Measurements from ENCODE around the gene SSTR3. TPM values are rescaled to one million over a fixed set of nuclear protein-coding genes. Genes with fewer than 3 reads are reported as not detected.
"Not testable (repeated sequence)": the region's sequence is repeated elsewhere in the genome, so short reads cannot be mapped to it uniquely, and the experiment has no call there.

SSTR3 gene
- total RNA-seq (2014; rRNA removed; shearing (Covaris generic)): 0.21 TPM in 1 of 2 replicates, not detected in the other

GRCh38 chr22:37212174-37212906, at the start of gene SSTR3:
Gene SSTR3 (minus strand): TSS chr22:37212477. CDS start chr22:37207803, 4,674 bp downstream.
- H3K36me3 ChIP-seq (replicated peaks; ENCODE audit: control insufficient read depth, insufficient read depth, low read length): no peaks in the 10 kb centered on the region
- no peaks in the 10 kb centered on the region for H3K27me3 ChIP-seq (ENCODE audit: control insufficient read depth, insufficient read depth, low read length)
- peak; percentile 82 for DNase-seq
- H3K4me3 ChIP-seq (ENCODE audit: insufficient read depth, low read depth, low read length): no peak within 1 kb of the TSS; the same call in 1 of the 2 replicates

DNA sequence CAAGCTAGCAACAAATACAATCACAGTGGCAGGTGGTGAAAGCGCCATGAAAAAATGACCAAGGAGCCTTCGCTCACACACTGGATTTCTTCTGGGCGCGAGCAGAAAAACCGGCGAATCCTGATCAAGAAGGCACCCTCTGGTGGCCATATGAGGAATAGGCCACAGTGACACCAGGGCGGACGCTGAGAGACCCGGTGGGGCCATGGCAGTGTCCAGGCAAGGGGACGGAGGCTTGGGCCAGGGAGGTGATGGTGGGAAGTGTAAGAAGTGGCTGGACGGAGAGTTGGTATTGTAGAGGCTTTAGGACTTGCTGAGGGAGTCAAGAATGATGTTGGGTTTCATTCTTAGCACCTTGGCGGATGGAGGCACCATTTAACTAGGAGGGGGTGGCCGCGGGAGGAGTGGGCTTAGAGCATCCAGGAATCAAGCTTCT, 48.6 kb upstream of the SSTR3 start:
- peak; percentile 88 for DNase-seq
- H3K36me3 ChIP-seq (replicated peaks; ENCODE audit: control insufficient read depth, insufficient read depth, low read length): no peaks in the 10 kb centered on the region
- H3K27me3 ChIP-seq (ENCODE audit: control insufficient read depth, insufficient read depth, low read length): peaks cover 2% of the 10 kb centered on the region
- H3K4me3 ChIP-seq (ENCODE audit: insufficient read depth, low read depth, low read length): no peak overlapping the region

DNA sequence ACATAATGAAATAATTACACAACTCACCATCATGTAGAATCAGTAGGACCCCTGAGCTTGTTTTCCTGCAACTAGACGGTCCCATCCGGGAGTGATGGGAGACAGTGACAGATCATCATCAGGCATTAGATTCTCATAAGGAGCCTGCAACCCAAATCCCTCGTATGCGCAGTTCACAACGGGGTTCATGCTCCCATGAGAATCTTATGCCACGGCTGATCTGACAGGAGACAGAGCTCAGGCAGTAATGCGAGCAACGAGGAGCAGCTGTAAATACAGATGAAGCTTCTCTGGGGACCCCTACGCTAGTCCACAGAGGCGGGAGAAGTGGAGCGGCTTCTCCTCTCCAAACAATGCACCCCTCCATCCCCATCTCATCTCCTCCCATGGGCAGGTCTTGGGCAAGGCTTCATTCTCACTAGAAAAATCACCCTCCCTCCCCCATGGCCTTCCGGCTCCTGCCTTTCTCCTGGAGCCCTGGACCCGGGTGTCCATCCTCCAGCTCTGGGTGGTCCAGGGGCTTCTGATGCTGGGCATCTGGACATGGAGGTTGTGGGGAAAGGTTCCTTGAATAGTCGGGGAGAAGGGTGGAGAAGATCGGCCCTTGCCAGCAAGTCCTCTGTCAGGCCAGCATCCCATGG, 48.0 kb upstream of the SSTR3 start:
- no peak for DNase-seq

GRCh38 chr22:37259540-37260029, 47.3 kb upstream of the SSTR3 start:
- H3K4me3 ChIP-seq (ENCODE audit: insufficient read depth, low read depth, low read length): no peak overlapping the region
- H3K36me3 ChIP-seq (replicated peaks; ENCODE audit: control insufficient read depth, insufficient read depth, low read length): no peaks in the 10 kb centered on the region
- H3K27me3 ChIP-seq (ENCODE audit: control insufficient read depth, insufficient read depth, low read length): peaks cover 2% of the 10 kb centered on the region
- peak; percentile 67 for DNase-seq

More for the DNA sequence above, 48.0 kb upstream of the SSTR3 start:
- H3K4me3 ChIP-seq (ENCODE audit: insufficient read depth, low read depth, low read length): no peak overlapping the region
- no peaks in the 10 kb centered on the region for H3K36me3 ChIP-seq (replicated peaks; ENCODE audit: control insufficient read depth, insufficient read depth, low read length)
- H3K27me3 ChIP-seq (ENCODE audit: control insufficient read depth, insufficient read depth, low read length): peaks cover 2% of the 10 kb centered on the region

DNA sequence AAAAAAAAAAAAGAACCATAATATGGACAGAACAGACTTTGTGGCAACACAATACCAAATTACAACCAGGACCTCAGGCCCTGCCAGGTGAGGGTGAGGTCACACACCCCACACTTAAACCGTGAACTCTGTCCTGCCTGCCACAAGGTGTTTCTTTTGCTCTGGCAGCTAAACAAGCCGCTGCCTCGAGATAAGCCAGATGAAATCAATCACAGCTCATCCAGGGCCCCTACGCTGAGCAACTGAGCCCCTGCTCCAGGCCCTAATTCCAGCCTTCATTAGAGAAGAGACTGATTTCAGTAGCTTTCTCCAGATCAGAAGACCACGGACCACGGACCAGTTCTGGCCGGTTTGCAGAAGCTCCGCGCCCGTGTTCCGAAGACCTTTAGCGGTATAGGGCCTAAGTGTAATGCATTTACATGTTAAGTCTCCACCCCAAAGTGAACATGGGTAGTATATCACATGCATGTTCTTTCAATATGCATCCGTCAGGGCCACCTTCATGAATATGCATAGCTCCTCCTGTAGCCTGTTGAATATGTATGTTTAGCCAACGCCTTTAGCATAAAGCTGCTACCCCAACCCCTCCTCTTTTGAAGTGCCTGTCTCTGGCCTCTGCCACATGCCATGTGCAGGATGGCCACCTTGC, 46.6 kb upstream of the SSTR3 start:
- DNase-seq: no peak
- Histone ChIP-seq H3K36me3 (replicated peaks; ENCODE audit: control insufficient read depth, insufficient read depth, low read length) (no peaks in the 10 kb centered on the region), H3K4me3 (ENCODE audit: insufficient read depth, low read depth, low read length) (no peak overlapping the region), H3K27me3 (ENCODE audit: control insufficient read depth, insufficient read depth, low read length) (peaks cover 2% of the 10 kb centered on the region)

DNA sequence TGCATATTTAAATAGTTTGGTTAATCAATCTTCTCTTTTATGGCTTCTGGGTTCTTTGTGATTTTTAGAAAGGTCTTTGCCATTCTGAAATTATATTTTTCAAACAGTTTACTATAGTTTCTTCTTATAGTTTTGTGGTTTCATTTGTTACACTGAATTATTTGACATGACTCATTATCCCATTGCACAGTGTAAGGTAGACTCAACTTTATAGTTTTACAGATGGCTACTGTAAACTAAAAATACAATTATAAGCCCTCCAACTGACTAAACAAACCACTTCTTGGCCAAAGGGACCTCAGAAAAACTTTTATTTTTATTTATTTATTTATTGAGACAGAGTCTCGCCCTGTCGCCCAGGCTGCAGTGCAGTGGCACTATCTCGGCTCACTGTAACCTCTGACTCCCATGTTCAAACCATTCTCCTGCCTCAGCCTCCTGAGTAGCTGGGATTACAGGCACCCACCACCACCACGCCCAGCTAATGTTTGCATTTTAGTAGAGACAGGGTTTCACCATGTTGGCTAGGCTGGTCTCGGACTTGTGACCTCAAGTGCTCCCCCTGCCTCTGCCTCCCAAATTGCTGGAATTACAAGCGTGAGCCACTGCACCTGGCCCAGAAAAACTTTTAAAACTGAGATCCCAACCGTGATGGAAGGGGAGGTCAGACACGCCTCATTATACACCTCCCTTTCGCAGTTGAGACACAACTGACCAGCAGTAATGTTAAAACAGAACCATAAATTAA, 45.9 kb upstream of the SSTR3 start:
- no peak for DNase-seq

GRCh38 chr22:37256075-37256726, 43.9 kb upstream of the SSTR3 start:
- DNase-seq: no peak
- Histone ChIP-seq H3K4me3 (ENCODE audit: insufficient read depth, low read depth, low read length) (no peak overlapping the region), H3K27me3 (ENCODE audit: control insufficient read depth, insufficient read depth, low read length) (peaks cover 2% of the 10 kb centered on the region), H3K36me3 (replicated peaks; ENCODE audit: control insufficient read depth, insufficient read depth, low read length) (no peaks in the 10 kb centered on the region)

More for the DNA sequence above, 45.9 kb upstream of the SSTR3 start:
- H3K4me3 ChIP-seq (ENCODE audit: insufficient read depth, low read depth, low read length): no peak overlapping the region
- peaks cover 2% of the 10 kb centered on the region for H3K27me3 ChIP-seq (ENCODE audit: control insufficient read depth, insufficient read depth, low read length)
- no peaks in the 10 kb centered on the region for H3K36me3 ChIP-seq (replicated peaks; ENCODE audit: control insufficient read depth, insufficient read depth, low read length)

- Histone ChIP-seq H3K4me3 (ENCODE audit: insufficient read depth, low read depth, low read length) (no peak overlapping the region), H3K27me3 (ENCODE audit: control insufficient read depth, insufficient read depth, low read length) (peaks cover 2% of the 10 kb centered on the region), H3K36me3 (replicated peaks; ENCODE audit: control insufficient read depth, insufficient read depth, low read length) (no peaks in the 10 kb centered on the region)
- DNase-seq: no peak
These were observed 43.3 kb upstream of the SSTR3 start for GRCh38 chr22:37255558-37256006.

GRCh38 chr22:37254867-37255233, 42.6 kb upstream of the SSTR3 start:
- no peak for DNase-seq
- no peaks in the 10 kb centered on the region; the same call in 1 of the 2 replicates for H3K27me3 ChIP-seq (ENCODE audit: control insufficient read depth, insufficient read depth, low read length)
- H3K4me3 ChIP-seq (ENCODE audit: insufficient read depth, low read depth, low read length): no peak overlapping the region
- no peaks in the 10 kb centered on the region for H3K36me3 ChIP-seq (replicated peaks; ENCODE audit: control insufficient read depth, insufficient read depth, low read length)

DNA sequence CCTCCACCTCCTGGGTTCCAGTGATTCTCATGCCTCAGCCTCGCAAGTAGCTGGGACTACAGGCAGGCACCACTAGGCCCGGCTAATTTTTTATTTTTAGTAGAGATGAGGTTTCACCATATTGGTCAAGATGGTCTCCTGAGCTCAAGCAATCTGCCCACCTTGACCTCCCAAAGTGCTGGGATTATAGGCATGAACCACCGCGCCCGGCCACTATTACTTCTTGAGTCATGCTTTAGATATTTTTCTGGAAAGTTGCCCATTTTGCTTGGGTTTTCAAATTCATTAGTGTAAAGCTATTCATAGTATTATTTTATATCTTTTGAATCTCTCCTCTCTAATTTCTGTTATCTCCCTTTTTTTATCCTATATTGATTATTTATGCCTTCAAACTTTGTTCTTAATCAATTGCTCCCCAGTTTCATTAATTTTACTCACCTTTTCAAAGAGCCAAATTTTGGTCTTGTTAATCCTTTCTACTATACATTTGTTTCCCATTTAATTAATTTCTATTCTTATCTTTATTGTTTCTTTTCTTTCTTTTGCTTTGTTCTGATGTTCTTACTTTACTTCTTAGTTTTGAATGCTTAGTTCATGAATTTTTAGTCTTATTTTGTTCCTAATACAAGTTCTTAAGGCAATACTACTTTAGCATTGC, 42.1 kb upstream of the SSTR3 start:
- no peaks in the 10 kb centered on the region for H3K36me3 ChIP-seq (replicated peaks; ENCODE audit: control insufficient read depth, insufficient read depth, low read length)
- H3K27me3 ChIP-seq (ENCODE audit: control insufficient read depth, insufficient read depth, low read length): no peaks in the 10 kb centered on the region; the same call in 1 of the 2 replicates
- no peak overlapping the region for H3K4me3 ChIP-seq (ENCODE audit: insufficient read depth, low read depth, low read length)
- no peak for DNase-seq

DNA sequence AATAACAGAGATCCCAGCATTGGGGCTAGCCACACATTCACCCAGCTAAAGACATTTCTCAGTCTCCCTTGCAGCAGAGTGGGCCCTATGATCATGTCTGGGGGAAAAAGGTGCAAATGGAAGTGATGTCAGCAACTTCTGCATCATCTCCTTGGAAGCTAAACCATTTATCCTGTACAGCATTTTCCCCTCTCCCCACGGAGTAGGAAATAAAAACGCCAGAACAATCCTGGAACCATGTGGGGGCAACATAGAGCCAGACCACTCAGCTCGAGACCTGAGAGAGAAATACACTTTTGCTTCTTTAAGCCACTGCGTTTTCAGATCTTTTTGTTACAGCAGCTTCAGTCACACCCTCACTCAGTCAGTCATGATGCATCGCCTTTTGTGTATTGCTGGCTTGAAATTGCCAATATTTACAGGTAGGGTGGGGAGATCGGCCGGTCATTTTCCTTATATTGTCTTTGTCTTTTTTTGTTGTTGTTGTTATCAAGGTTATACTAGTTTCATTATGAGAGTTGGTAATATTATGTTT, 40.9 kb upstream of the SSTR3 start:
- DNase-seq: no peak
- H3K27me3 ChIP-seq (ENCODE audit: control insufficient read depth, insufficient read depth, low read length): no peaks in the 10 kb centered on the region
- no peak overlapping the region for H3K4me3 ChIP-seq (ENCODE audit: insufficient read depth, low read depth, low read length)
- no peaks in the 10 kb centered on the region for H3K36me3 ChIP-seq (replicated peaks; ENCODE audit: control insufficient read depth, insufficient read depth, low read length)

DNA sequence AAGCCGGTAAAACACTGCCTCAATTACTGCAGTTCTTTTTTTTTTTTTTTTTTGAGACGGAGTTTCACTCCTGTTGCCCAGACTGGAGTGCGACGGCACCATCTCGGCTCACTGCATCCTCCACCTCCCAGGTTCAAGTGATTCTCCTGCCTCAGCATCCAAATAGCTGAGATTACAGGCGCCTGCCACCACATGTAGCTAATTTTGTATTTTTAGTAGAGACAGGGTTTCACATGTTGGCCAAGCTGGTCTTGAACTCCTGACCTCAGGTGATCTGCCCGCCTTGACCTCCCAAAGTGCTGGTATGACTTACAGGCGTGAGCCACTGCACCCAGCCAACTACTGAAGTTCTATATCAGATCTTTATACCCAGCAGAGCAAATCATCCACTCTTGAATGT, 39.6 kb upstream of the SSTR3 start:
- H3K4me3 ChIP-seq (ENCODE audit: insufficient read depth, low read depth, low read length); H3K36me3 ChIP-seq (replicated peaks; ENCODE audit: control insufficient read depth, insufficient read depth, low read length); H3K27me3 ChIP-seq (ENCODE audit: control insufficient read depth, insufficient read depth, low read length); DNase-seq: not testable (repeated sequence)

- DNase-seq: peak; percentile 37
- Histone ChIP-seq H3K27me3 (ENCODE audit: control insufficient read depth, insufficient read depth, low read length) (no peaks in the 10 kb centered on the region), H3K4me3 (ENCODE audit: insufficient read depth, low read depth, low read length) (no peak overlapping the region), H3K36me3 (replicated peaks; ENCODE audit: control insufficient read depth, insufficient read depth, low read length) (no peaks in the 10 kb centered on the region)
These were observed 37.7 kb upstream of the SSTR3 start for GRCh38 chr22:37249986-37250385.
